GM19328 (cell line): Measurements from ENCODE around the gene MARCHF10.
A peak's percentile ranks its signal among the peaks of the same experiment; 100 is the strongest.

Experiments
- ATAC-seq: cut with Tn5 transposase; IDR thresholded peaks from one replicate; pipeline ENCODE4 v1.9.1; 2021; ENCODE audit warnings: mild to moderate bottlenecking, moderate library complexity; ENCODE audit not compliant: unreplicated experiment

MARCHF10 gene

GRCh38 chr17:62720126-62720850, 87.8 kb downstream of the MARCHF10 start:
- ATAC-seq = no peak

- no peak for ATAC-seq
These were observed 88.5 kb downstream of the MARCHF10 start for GRCh38 chr17:62719586-62719985.

DNA sequence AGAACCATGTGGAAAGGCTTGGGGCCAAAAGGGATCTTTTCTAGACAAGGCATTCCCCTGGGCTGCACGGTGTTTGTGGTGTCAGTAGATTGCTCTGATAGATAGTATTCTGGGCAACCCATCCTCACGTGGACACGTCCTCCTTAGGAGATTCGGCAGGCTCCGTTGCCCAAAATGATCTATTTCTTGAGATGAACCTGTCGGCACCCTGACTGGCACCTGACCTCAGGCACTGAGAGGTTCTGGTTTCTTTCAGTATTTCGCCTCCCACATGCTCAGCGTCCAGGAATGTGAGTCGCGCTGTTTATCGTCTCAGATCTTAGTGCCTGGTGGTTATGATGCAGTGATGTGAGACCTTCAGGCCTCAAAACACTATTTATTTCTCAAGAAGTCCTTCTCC, 89.7 kb downstream of the MARCHF10 start:
- no peak for ATAC-seq

- no peak for ATAC-seq
These were observed 90.2 kb downstream of the MARCHF10 start for GRCh38 chr17:62717889-62718288.

GRCh38 chr17:62717589-62717855, 90.6 kb downstream of the MARCHF10 start:
- no peak for ATAC-seq

DNA sequence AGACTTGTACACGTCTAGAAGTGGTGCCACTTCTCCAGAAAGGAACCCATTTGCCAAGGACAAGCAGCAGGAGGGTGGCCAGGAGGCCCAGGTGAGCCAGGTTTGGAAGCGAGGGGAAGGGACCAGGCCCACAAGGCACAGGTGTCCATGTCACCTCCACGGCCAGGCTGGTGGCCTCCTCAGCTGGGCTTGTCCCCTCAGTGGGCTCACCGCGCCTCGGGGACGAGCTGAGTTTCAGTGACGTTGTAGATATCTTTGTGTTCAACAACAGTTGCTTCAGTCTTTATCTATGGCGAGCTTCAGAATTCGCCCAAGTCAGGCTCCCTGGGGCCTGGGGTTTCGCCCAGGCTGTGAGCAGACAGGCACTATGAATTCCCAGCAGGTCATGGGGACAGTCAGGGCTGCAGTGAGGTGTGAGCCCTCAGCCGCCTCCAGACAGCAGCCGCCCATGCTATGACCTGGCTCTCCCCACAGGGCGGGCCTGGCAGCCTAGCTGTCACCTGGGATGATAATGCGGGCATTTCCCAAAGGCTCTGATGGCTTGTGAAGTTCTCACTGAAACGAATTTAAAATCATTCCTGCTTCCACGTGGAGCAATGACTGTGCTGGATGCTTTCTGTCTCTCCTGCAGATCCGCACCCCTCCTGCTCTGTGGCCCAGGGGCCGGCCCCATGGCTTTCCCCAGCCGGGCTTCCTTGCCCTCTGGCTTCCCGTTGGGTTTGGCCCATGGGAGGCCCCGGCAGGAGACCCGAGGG, 91.1 kb downstream of the MARCHF10 start:
- ATAC-seq = no peak

- ATAC-seq = no peak
These were observed 92.2 kb downstream of the MARCHF10 start for GRCh38 chr17:62715882-62716390.

- no peak for ATAC-seq
These were observed 93.9 kb downstream of the MARCHF10 start for GRCh38 chr17:62714016-62714777.

DNA sequence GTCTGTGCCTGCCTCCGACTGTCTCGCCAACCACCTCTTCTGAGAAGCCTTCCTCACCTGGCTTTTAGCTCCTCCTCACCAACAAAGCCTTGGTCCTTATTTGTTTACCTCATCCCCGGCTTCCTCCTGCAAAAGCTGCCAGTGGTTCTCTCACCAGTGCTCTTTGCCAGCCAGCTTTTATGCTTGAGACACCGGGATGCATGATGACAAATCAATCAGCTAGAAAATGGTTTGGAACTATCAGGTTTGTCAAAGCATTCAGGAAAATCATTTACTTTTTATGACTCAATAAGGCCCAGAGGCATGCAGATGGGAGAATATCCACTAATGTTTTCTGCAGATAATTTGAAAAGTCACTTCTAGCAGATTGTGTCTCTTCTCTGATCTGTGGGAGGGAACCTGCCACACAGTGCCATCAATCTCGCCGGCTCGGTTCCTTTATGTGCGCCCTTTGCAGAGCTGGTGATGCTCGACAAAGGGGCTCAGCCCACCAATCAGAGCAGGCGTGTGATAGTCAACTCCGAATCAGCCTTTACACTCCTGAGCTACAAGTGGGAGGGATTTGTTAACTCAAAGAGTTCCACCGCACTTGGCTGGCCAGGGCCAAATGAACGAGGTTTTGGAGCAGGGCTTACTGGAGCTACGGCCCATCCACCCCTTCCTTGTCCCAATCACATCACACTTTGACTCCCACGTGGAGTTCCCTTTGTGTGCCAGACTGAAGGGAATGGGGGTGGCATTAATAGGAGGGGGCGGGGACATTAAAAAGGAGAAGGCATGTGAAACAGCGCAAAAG, 94.8 kb downstream of the MARCHF10 start:
- ATAC-seq = no peak

- ATAC-seq = no peak
These were observed 95.9 kb downstream of the MARCHF10 start for GRCh38 chr17:62712171-62712581.

GRCh38 chr17:62708587-62708986, 99.5 kb downstream of the MARCHF10 start:
- ATAC-seq = no peak

DNA sequence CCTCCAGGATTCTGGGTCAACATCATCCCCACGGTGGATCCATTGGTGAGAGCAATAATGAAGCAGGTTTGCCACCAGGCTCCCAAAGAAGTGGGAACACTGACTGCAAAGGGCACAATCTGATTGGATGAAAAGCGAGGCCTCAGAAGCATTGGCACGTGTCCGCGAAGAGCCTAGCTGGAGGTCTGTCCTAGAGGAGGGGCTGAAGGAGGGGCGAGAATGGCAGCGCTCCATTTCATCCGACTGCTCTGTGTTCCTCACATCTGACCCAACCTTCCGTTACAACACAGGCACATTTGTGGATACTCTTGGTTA, 100.7 kb downstream of the MARCHF10 start:
- ATAC-seq = no peak

- ATAC-seq = no peak
These were observed 101.3 kb downstream of the MARCHF10 start for GRCh38 chr17:62706598-62707424.

GRCh38 chr17:62705778-62706597, 102.1 kb downstream of the MARCHF10 start:
- no peak for ATAC-seq

- ATAC-seq = no peak
These were observed 102.8 kb downstream of the MARCHF10 start for GRCh38 chr17:62705156-62705777.

DNA sequence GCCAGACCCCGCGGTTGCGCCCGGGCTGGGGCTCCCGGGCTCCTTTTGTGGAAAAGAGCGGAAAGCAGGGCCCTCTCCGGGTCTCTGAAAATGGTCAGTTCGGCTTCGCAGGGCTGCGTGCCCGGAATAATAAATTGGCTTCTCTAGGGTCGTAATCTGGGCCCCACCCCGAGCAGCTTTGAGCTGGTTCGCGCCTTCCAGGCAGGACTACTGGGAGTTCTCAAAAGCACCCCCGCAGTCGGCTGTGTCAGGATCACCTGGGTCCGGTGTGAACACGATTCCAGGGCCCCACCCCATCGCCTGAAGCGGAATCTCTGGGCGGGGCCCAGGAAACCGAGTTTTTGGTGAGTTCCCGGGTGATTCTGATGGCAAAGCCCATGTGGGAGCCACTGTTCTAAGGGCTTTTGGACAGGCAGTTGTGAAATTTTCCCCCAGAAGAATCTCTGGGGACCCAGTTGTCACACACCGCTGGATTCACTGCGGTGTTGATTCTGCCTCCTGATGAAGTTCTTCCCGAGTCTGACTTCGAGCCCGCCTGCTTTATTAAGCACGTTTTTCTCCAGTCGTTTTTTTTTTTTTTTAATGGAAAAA, 103.6 kb downstream of the MARCHF10 start:
- ATAC-seq = no peak

DNA sequence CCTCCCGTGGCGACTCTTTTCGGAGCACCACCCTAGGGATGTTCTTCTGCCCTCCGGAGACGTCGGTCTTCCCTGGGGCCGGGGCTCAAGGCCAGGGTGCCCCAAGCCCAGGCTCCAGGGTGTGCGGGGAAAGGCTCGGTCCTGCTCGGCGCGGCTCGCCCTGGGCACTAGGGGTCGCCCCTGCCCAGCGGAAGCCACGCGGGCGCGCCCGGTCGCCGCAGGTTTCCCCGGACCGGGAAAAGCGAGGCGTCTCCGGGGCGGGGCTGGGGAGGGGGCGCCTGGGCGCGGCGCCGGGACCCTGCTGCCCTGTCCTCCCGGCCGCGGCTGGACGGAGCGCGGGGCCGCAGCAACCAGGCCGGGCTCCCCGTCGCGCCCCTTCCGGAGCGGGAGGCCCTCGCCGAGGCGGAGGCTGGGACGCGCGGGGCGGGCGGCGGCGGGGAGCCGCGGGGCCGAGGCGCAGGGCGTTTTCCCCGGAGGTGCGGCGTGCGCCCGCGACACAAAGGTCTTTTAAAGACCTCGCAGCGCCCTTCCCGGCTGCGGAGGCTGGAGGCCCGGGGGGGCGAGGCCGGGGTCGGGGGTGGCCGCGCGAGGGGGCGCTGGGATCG, 104.2 kb downstream of the MARCHF10 start:
- ATAC-seq = peak; percentile 82

GRCh38 chr17:62703261-62703775, 104.8 kb downstream of the MARCHF10 start:
- no peak for ATAC-seq
